Measurements from ENCODE around the gene PBX4.

Gene PBX4

DNA sequence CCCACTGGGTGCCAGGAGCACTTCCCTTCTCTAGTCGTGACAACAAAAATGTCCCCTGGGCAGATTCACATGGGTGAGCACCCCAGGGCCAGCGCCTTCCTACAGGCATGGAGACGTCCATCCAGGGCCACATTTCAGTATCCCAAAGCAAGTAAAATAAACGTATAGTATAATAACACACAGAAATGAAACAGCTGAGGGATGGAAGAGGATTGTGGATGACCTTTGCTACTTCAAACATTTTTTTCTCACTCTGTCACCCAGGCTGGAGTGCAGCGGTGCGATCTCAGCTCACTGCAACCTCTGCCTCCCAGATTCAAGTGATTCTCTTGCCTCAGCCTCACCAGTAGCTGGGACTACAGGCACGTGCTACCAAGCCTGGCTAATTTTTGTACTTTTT, 52.2 kb downstream of the PBX4 start:
- Mint-ChIP-seq H3K27me3 (no peaks in the 10 kb centered on the region), H3K4me3 (no peak overlapping the region), H3K27ac (peak overlapping the region in 1 of 2 donors; percentile 42), H3K4me1 (peaks cover 32% of the 10 kb centered on the region), H3K9me3 (no peaks in the 10 kb centered on the region)
- no peak for ATAC-seq
- no peak for DNase-seq

- peak overlapping the region in 1 of 2 donors; percentile 18 for H3K4me3 Mint-ChIP-seq
- peaks cover 19% of the 10 kb centered on the region for H3K4me1 Mint-ChIP-seq
- H3K9me3 Mint-ChIP-seq = no peaks in the 10 kb centered on the region
- no peak for DNase-seq
- peak; percentile 16 for ATAC-seq
- H3K27ac Mint-ChIP-seq = peak overlapping the region in 1 of 2 donors; percentile 85
- H3K27me3 Mint-ChIP-seq = no peaks in the 10 kb centered on the region
These were observed 55.1 kb downstream of the PBX4 start for GRCh38 chr19:19563348-19563848.

DNA sequence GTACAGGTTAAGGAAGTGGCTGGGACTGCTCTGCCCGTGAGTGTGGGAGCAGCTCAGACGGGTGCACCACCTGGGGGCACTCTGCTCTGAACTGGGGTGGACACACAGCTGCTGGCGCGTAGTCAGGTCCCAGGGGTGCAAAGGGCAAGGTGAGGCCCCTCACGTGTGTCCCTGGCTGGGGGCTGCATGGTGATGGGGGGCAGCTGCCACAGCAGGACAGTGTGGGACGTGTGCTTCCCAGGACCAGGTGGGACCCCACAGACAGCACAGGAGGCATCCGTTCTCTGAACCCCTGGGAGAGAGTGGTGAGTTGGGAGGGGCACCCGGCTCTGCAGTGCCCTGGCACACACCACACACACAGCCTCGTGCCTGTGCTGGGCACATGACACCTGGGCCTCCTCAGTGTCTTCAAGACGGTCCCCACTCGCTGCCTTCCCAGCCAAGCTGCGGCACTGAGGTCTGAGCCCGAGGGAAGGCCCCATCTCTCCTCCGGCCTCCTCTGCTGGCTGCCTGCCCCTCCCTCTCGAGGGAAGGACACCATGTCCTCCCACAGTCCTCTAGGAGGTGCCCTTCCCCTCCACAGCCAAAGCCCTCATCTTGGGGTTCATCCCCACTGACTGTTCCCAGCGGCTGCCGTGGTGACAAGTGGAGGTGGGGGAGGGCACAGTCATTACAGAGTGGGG, 55.7 kb downstream of the PBX4 start:
- Mint-ChIP-seq H3K4me3 (peak overlapping the region in 1 of 2 donors; percentile 18), H3K4me1 (peaks cover 19% of the 10 kb centered on the region), H3K27ac (peak overlapping the region in 1 of 2 donors; percentile 76), H3K27me3 (no peaks in the 10 kb centered on the region), H3K9me3 (no peaks in the 10 kb centered on the region)
- ATAC-seq = peak; percentile 83
- DNase-seq = peak in 1 of 2 donors; percentile 48

DNA sequence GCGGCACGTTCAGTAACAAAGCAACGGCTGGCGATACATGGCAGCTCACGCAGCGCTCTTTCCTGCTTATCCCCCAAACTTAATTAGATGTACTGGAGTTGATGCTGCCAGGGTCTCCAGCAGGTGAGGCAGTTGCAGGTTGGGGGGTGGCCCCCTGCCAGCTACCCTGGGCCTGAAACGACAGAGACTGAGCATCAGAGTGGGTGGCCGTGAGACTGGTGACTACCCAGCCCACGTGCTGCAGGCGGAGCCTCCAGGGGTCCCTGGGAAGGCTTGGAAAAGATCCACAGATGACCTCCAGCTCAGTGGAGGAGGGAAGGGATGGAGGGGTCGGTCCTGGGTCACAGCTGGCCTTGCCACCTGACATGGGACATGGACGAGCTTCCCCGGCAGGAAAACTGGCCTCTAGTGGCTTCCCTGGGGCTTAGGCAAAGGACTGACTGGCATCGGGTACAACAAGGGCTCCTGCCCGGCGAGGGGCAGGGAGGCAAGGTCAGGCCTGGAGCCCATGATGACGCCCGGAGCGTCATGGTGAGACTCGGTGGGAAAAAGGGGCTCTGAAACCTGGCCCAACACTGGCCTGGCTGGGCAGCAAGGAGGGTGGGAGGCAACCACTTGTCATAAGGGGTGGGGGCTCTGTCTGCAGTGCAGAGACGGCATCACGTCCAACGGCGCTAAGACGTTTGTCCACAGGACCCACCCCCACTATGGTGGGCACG, 56.4 kb downstream of the PBX4 start:
- ATAC-seq = no peak
- H3K27ac Mint-ChIP-seq = peak overlapping the region in 1 of 2 donors; percentile 42

DNA sequence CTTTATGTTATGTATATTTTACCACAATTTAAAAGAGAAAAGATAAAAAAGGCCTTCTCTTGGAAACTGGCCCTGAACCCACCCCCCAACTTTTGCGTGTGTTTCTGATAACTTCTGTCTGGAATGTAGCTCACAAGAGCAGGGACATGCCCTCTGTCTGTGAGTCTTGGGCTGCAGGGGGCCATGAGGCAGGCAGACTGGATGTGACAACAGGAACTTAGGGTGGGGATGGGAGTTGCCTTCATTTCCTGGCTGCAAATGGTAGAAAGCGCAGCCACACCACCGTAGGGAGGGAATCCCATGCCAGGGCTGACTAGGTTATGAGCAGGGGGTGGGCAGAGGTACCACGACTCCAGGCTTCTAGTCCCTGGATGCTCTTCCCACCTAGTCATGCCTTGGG, 58.6 kb downstream of the PBX4 start:
- DNase-seq (no peak), ATAC-seq (no peak)
- Mint-ChIP-seq H3K4me1 (peaks cover 19% of the 10 kb centered on the region), H3K4me3 (no peak overlapping the region), H3K9me3 (no peaks in the 10 kb centered on the region), H3K27me3 (no peaks in the 10 kb centered on the region), H3K27ac (no peak overlapping the region)

More for the DNA sequence above, 56.4 kb downstream of the PBX4 start:
- peaks cover 19% of the 10 kb centered on the region for H3K4me1 Mint-ChIP-seq
- no peaks in the 10 kb centered on the region for H3K9me3 Mint-ChIP-seq
- no peaks in the 10 kb centered on the region for H3K27me3 Mint-ChIP-seq
- no peak for DNase-seq
- H3K4me3 Mint-ChIP-seq = no peak overlapping the region

DNA sequence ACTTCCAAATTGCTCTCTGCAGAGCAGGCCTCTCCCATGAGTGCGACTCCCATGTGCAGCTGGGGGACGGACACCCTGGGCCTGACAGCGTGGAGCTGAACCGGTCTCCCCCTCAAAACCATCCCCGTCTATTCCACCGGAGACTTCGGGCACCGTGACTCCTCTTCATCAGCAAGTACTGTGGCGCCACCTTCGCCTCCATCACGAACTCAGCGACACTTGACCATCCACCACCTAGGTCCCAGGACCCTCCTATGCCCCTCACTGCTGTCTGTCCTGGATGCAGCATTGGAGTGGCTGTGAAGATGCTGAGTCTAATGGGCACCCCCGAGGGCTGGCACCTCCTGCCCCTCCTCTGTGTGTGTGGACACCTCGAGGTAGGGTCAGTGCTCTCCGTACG, 59.9 kb downstream of the PBX4 start:
- no peaks in the 10 kb centered on the region for H3K27me3 Mint-ChIP-seq
- DNase-seq = no peak
- peaks cover 29% of the 10 kb centered on the region for H3K4me1 Mint-ChIP-seq
- H3K27ac Mint-ChIP-seq = no peak overlapping the region
- H3K9me3 Mint-ChIP-seq = no peaks in the 10 kb centered on the region
- no peak for ATAC-seq
- H3K4me3 Mint-ChIP-seq = no peak overlapping the region

GRCh38 chr19:19558055-19558454, 60.4 kb downstream of the PBX4 start:
- Mint-ChIP-seq H3K9me3 (no peaks in the 10 kb centered on the region), H3K27ac (no peak overlapping the region), H3K4me1 (peaks cover 24% of the 10 kb centered on the region), H3K4me3 (no peak overlapping the region), H3K27me3 (no peaks in the 10 kb centered on the region)
- no peak for DNase-seq
- ATAC-seq = no peak

DNA sequence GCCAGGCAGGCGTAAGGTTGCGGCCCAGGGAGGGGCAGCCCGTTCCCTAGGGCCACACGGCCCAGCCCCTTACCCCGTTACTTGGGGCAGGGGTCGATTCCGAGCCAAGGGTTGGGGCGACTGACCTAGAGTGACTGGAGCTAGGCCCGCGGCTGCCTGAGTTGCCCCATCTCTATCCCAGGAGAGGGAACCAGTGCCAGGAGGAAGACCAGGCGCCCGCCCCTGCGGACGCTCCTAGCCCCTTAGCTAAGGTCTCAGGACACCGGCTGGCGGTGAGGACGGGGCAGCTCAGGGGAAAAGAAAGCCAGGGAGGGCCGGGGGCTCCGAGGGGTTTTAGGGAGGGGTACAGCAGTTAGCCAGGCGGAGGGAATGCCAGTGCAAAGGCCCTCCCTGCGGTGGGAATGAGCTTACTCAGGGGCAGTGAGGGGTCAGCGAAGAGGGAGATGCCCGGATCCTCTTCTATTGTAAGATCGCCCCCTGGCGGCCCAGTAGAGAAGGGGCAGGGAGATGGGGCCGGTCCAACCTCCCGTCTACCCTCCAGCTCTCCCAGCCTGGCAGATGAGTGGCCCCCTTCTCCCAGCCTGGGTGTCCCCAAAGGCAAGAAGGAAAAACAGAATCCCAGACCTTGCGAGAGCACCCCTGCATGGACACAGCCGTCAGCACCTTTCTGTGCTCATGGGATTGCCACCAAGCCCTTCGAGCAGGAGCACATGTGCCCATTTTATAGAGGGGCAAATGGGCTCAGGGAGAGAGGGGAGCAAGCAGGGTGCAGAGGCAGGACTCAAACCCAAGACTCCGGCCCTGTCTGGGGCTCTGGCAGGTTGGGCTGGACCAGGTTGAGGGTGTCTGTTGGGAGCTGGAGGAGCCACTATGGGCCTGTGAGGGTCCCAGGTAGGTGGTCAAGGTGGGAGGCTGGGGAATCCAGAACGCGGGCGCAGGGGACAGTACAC, 64.1 kb downstream of the PBX4 start:
- Mint-ChIP-seq H3K4me1 (peaks cover 12% of the 10 kb centered on the region), H3K4me3 (no peak overlapping the region), H3K27me3 (no peaks in the 10 kb centered on the region), H3K9me3 (no peaks in the 10 kb centered on the region), H3K27ac (peak overlapping the region; percentile 59 to 69)
- DNase-seq (peak; percentile 58 to 60), ATAC-seq (peak; percentile 67)

- H3K27me3 Mint-ChIP-seq = no peaks in the 10 kb centered on the region
- no peak for ATAC-seq
- no peak for DNase-seq
- H3K9me3 Mint-ChIP-seq = no peaks in the 10 kb centered on the region
- no peak overlapping the region for H3K4me3 Mint-ChIP-seq
- H3K27ac Mint-ChIP-seq = peak overlapping the region in 1 of 2 donors; percentile 59
- H3K4me1 Mint-ChIP-seq = peaks cover 12% of the 10 kb centered on the region
These were observed 64.8 kb downstream of the PBX4 start for GRCh38 chr19:19553670-19554069.

DNA sequence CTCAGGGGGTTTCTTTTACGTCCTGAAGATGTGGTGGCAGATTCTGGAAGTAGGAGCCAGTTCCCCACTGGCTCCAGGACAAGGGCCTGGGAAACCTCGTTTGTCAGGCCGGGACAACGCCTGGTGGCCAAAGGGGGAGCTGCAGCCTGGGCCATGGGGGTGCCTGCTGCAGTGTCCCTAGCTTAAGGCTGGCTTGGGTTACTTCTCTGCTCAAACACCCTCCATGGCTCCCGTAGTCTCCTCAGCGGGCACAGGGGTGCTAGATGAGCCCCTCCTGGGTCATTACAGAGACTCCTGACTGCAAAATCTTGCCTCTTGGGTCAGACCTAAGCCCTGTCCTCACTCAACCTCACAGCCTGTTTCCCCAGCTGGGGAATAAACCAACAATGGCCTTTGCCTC, 65.7 kb downstream of the PBX4 start:
- no peaks in the 10 kb centered on the region for H3K27me3 Mint-ChIP-seq
- DNase-seq = no peak

DNA sequence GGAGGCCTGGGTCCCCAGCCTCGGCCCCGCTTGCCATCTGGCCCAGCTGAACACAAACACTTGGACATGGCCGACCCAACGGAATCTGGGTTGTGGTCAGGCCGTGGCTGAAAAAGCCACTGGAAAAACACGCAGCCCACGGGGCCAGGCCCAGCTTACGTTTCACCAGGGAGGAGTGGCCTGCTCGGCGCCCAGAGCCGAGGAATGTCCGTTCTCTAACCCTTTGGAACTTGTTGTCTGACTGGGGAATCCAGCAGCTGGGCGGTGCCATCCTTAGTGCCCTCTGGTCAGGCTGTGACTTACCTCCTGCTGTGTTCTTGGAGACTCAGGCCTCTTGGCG, 66.7 kb downstream of the PBX4 start:
- no peaks in the 10 kb centered on the region for H3K9me3 Mint-ChIP-seq
- DNase-seq = no peak
- H3K27ac Mint-ChIP-seq = peak overlapping the region in 1 of 2 donors; percentile 42
- H3K27me3 Mint-ChIP-seq = no peaks in the 10 kb centered on the region
- H3K4me3 Mint-ChIP-seq = no peak overlapping the region
- ATAC-seq = no peak
- H3K4me1 Mint-ChIP-seq = peaks cover 12% of the 10 kb centered on the region

More for the DNA sequence above, 65.7 kb downstream of the PBX4 start:
- H3K4me1 Mint-ChIP-seq = peaks cover 12% of the 10 kb centered on the region
- H3K9me3 Mint-ChIP-seq = no peaks in the 10 kb centered on the region
- no peak overlapping the region for H3K4me3 Mint-ChIP-seq
- H3K27ac Mint-ChIP-seq = no peak overlapping the region
- ATAC-seq = peak; percentile 42

DNA sequence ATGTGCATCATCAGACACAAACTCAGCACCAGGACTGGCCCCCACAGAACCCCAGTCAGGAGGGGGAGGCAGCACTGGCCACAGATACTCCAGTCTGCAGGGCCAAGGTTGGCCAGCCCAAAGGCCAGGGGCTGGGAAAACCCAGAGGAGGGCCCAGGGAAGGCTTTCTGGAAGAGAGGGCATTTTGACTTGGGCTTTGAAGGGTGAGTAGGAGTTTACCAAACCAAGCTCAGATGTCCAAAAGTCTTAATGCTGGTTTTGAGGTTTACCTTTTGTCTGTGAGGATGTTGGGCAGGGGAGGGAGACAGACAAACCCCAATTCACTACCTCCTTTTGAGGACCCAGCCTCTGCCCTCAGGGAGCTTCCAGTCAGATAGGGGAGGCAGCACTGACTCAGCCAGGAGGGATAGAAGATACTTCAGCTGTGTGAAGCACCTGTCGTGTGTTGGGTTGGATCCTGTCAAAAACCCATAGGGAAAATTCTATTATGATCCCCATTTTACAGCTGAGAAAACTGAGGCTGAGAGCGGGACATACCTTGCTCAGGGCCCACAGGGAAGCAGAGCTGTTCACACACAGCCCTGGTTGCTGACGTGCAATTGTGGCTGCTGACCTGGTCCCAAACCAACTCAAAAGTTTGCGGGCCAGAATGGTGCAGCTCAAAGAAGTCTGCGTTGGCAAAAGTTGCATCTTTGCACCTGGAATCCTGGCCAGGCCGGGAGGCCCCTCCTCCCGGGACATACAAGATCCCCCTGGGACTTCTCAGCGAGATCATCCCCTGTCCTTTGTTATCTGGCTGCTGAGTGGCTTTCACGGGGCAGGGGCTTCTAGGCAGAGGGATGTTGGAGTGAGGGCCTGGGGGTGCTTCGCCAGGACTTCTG, 67.3 kb downstream of the PBX4 start:
- no peaks in the 10 kb centered on the region for H3K27me3 Mint-ChIP-seq
- no peak overlapping the region for H3K27ac Mint-ChIP-seq
- H3K4me3 Mint-ChIP-seq = no peak overlapping the region
- no peaks in the 10 kb centered on the region for H3K9me3 Mint-ChIP-seq
- no peak for DNase-seq
- peaks cover 12% of the 10 kb centered on the region for H3K4me1 Mint-ChIP-seq
- no peak for ATAC-seq

GRCh38 chr19:19550485-19550929, 68.0 kb downstream of the PBX4 start:
- no peak for DNase-seq
- ATAC-seq = no peak
- Mint-ChIP-seq H3K4me1 (peaks cover 12% of the 10 kb centered on the region), H3K27me3 (no peaks in the 10 kb centered on the region), H3K27ac (no peak overlapping the region), H3K9me3 (no peaks in the 10 kb centered on the region), H3K4me3 (no peak overlapping the region)

GRCh38 chr19:19549804-19550464, 68.6 kb downstream of the PBX4 start:
- Mint-ChIP-seq H3K4me3 (no peak overlapping the region), H3K27ac (no peak overlapping the region), H3K4me1 (peaks cover 12% of the 10 kb centered on the region), H3K9me3 (no peaks in the 10 kb centered on the region), H3K27me3 (no peaks in the 10 kb centered on the region)
- DNase-seq = no peak
- ATAC-seq = no peak

Measured in stimulated activated naive CD8-positive, alpha-beta T cell treated with anti-CD3 and anti-CD28 coated beads, Interleukin-15, amount 100 ng/mL, for 72 hours (primary cell).